Neural progenitor cell (in vitro differentiated cells): Measurements from ENCODE around the gene AUTS2. TPM values are rescaled to one million over a fixed set of nuclear protein-coding genes. Genes with fewer than 3 reads are reported as not detected.

Experiments
- DNase-seq: peaks from one replicate; pipeline ENCODE4 v3.0.0-alpha.2; 2016; ENCODE audit warnings: low spot score
- H2AFZ ChIP-seq: fragments of 200-600 bp; sonication (generic); replicated peaks from 2 replicates; pipeline ENCODE4 v1.6.1; 2016; ENCODE audit warnings: antibody characterized with exemption
- H3F3A ChIP-seq: fragments of 200-600 bp; sonication (generic); 2 replicates; pipeline ENCODE4 v1.6.1; 2016; ENCODE audit warnings: antibody characterized with exemption, low read depth
- H3K27ac ChIP-seq: fragments of 200-600 bp; sonication (generic); 2 replicates; pipeline ENCODE4 v1.5.1; 2016; ENCODE audit warnings: mild to moderate bottlenecking
- H3K27me3 ChIP-seq: fragments of 200-600 bp; sonication (generic); 2 replicates; pipeline ENCODE4 v1.6.1; 2016; ENCODE audit warnings: mild to moderate bottlenecking, moderate library complexity
- H3K36me3 ChIP-seq: fragments of 200-600 bp; sonication (generic); 2 replicates; pipeline ENCODE4 v1.5.1; 2016
- H3K4me1 ChIP-seq: fragments of 200-600 bp; sonication (generic); 2 replicates; pipeline ENCODE4 v1.6.1; 2016; ENCODE audit warnings: mixed run types
- H3K4me2 ChIP-seq: fragments of 200-600 bp; sonication (generic); 2 replicates; pipeline ENCODE4 v1.6.1; 2016
- H3K4me3 ChIP-seq: fragments of 200-600 bp; sonication (generic); 2 replicates; pipeline ENCODE4 v1.5.1; 2016
- H3K79me2 ChIP-seq: fragments of 200-600 bp; sonication (generic); 2 replicates; pipeline ENCODE4 v1.6.1; 2016; ENCODE audit warnings: low read depth
- H3K9ac ChIP-seq: fragments of 200-600 bp; sonication (generic); 2 replicates; pipeline ENCODE4 v1.6.1; 2016
- H3K9me3 ChIP-seq: fragments of 200-600 bp; sonication (generic); 2 replicates; pipeline ENCODE4 v1.5.1; 2016; ENCODE audit warnings: low read depth
- H4K20me1 ChIP-seq: fragments of 200-600 bp; sonication (generic); 2 replicates; pipeline ENCODE4 v1.6.1; 2016; ENCODE audit warnings: low read depth
- H3K27ac Mint-ChIP-seq: 3 replicates; pipeline ENCODE4 v1.8.0; 2021; ENCODE audit warnings: mixed read lengths
- H3K27me3 Mint-ChIP-seq: 2 replicates; pipeline ENCODE4 v1.8.0; 2022; ENCODE audit warnings: low read depth, mild to moderate bottlenecking, inconsistent platforms, moderate library complexity, mixed read lengths; ENCODE audit not compliant: insufficient read depth
- H3K36me3 Mint-ChIP-seq: 3 replicates; pipeline ENCODE4 v1.8.0; 2021; ENCODE audit warnings: mixed read lengths
- H3K4me1 Mint-ChIP-seq: 3 replicates; pipeline ENCODE4 v1.8.0; 2021; ENCODE audit warnings: mixed read lengths
- H3K4me3 Mint-ChIP-seq: 3 replicates; pipeline ENCODE4 v1.8.0; 2021; ENCODE audit warnings: mild to moderate bottlenecking, moderate library complexity, mixed read lengths
- H3K9me3 Mint-ChIP-seq: 3 replicates; pipeline ENCODE4 v1.8.0; 2020; ENCODE audit warnings: mixed read lengths
- EZH2 ChIP-seq: fragments of 200-600 bp; sonication (generic); IDR thresholded peaks from 2 replicates; pipeline ENCODE4 v1.6.1; 2017; ENCODE audit warnings: antibody characterized with exemption, mild to moderate bottlenecking, moderate library complexity
- EZH2phosphoT487 ChIP-seq: fragments of 200-600 bp; sonication (generic); IDR thresholded peaks from 2 replicates; pipeline ENCODE4 v1.6.1; 2017; ENCODE audit warnings: antibody characterized with exemption
- total RNA-seq: library from RNA; depleted of rRNA; stranded (reverse); fragments of >200 nt; gene quantifications from 2 replicates; pipeline ENCODE4 v1.2.3, GENCODE V29; 2015; ENCODE audit warnings: low replicate concordance
- TF ChIP-seq, protein P1 (sequence below): fragments of 200-600 bp; sonication (generic); IDR thresholded peaks from 2 replicates; pipeline ENCODE4 v1.5.1; 2017; ENCODE audit warnings: antibody characterized with exemption, mild to moderate bottlenecking

AUTS2 gene
- total RNA-seq, 1 donor from 2014 or later: 50.0 TPM

DNA sequence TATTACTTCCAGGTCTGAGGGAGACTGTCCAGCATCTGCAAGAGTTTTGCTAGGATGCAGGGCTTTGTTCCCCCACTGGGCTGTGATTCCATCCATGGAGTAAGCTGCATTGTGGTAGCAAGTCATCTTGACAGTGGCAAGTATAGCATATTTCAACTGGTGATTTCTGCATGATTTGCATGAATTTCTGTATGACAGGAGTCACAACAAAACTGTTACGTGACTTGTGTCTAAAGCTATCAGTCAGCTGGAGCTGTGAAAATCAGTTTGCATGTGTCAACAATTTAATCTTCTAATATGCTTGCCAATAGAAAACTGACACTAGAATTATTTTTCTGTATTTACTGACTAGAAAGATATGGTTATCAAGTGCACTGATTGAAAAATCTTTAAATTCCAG is 344.3 kb downstream of the AUTS2 start:
- Histone ChIP-seq H2AFZ (no peak overlapping the region), H3K9me3 (no peaks in the 10 kb centered on the region), H3K4me3 (no peak overlapping the region), H3K27ac (no peak overlapping the region), H3F3A (no peaks in the 10 kb centered on the region), H3K79me2 (no peaks in the 10 kb centered on the region), H3K36me3 (no peaks in the 10 kb centered on the region), H3K4me1 (peaks cover 16% of the 10 kb centered on the region), H3K27me3 (no peaks in the 10 kb centered on the region), H3K4me2 (no peak overlapping the region), H3K9ac (no peak overlapping the region), H4K20me1 (peaks cover 11% of the 10 kb centered on the region)
- TF ChIP-seq EZH2 (no peak), EZH2phosphoT487 (no peak)
- no peak for DNase-seq
- Mint-ChIP-seq H3K4me3 (no peak overlapping the region), H3K36me3 (no peaks in the 10 kb centered on the region), H3K9me3 (no peaks in the 10 kb centered on the region), H3K27ac (no peak overlapping the region), H3K27me3 (peaks cover 3% of the 10 kb centered on the region), H3K4me1 (peaks cover 9% of the 10 kb centered on the region)

DNA sequence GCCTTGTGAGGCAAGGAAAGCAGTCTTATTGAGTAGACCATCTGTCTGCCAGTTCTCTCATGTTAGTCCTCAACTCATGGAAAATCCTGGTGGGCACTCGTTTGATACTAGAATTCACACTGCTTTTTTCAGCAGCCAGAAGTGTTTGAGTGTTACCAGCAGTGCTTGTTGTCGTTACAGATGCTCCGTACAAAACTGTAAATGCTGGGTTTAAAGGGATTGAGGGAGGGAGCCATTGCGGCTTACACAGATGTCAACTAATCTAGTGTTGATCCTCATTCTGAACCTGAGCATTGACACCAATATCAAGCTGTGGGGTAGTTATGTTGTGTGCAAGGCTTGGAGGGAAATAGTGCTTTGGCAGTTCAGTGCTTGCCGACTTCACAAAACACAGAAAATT is 348.6 kb downstream of the AUTS2 start:
- no peak overlapping the region for H3K4me3 ChIP-seq
- no peak for DNase-seq
- H3K27ac ChIP-seq: no peak overlapping the region
- no peaks in the 10 kb centered on the region for H3K79me2 ChIP-seq
- Mint-ChIP-seq H3K4me1 (peaks cover 9% of the 10 kb centered on the region), H3K9me3 (no peaks in the 10 kb centered on the region), H3K4me3 (no peak overlapping the region), H3K27me3 (no peaks in the 10 kb centered on the region), H3K27ac (no peak overlapping the region), H3K36me3 (no peaks in the 10 kb centered on the region)
- H3K4me2 ChIP-seq: no peak overlapping the region
- no peak overlapping the region for H2AFZ ChIP-seq
- peaks cover 8% of the 10 kb centered on the region for H3K4me1 ChIP-seq
- TF ChIP-seq, protein P1, sequence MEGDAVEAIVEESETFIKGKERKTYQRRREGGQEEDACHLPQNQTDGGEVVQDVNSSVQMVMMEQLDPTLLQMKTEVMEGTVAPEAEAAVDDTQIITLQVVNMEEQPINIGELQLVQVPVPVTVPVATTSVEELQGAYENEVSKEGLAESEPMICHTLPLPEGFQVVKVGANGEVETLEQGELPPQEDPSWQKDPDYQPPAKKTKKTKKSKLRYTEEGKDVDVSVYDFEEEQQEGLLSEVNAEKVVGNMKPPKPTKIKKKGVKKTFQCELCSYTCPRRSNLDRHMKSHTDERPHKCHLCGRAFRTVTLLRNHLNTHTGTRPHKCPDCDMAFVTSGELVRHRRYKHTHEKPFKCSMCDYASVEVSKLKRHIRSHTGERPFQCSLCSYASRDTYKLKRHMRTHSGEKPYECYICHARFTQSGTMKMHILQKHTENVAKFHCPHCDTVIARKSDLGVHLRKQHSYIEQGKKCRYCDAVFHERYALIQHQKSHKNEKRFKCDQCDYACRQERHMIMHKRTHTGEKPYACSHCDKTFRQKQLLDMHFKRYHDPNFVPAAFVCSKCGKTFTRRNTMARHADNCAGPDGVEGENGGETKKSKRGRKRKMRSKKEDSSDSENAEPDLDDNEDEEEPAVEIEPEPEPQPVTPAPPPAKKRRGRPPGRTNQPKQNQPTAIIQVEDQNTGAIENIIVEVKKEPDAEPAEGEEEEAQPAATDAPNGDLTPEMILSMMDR: no peak
- no peak for TF ChIP-seq EZH2phosphoT487
- TF ChIP-seq EZH2: no peak
- no peaks in the 10 kb centered on the region for H3K9me3 ChIP-seq
- H3F3A ChIP-seq: no peaks in the 10 kb centered on the region
- no peaks in the 10 kb centered on the region for H4K20me1 ChIP-seq
- H3K27me3 ChIP-seq: no peaks in the 10 kb centered on the region
- no peak overlapping the region for H3K9ac ChIP-seq
- H3K36me3 ChIP-seq: no peaks in the 10 kb centered on the region

DNA sequence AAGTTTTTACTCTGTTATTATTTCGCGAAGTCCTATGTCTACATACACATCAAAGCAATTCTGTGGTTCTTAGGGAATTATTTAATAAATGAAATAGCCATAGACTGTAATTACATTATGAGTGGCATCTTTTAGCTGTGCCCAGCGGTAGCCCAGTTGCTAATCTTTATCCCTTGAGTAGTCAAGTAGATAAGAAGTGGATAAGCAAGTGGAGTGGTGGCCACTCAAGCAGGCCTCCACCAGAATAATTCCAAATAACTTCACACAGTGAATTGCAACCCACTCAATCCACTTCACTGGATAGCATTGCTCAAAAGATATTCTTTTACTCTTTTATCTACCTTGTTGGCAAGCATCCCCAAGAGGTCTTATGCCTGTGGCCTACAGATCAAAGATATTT is 349.7 kb downstream of the AUTS2 start:
- Mint-ChIP-seq H3K36me3 (no peaks in the 10 kb centered on the region), H3K27ac (no peak overlapping the region), H3K27me3 (no peaks in the 10 kb centered on the region), H3K9me3 (no peaks in the 10 kb centered on the region), H3K4me1 (peaks cover 11% of the 10 kb centered on the region), H3K4me3 (no peak overlapping the region)
- H3K9ac ChIP-seq: no peak overlapping the region
- H3K4me1 ChIP-seq: peaks cover 13% of the 10 kb centered on the region
- DNase-seq: no peak
- H3K36me3 ChIP-seq: no peaks in the 10 kb centered on the region
- H3F3A ChIP-seq: no peaks in the 10 kb centered on the region
- H3K27me3 ChIP-seq: no peaks in the 10 kb centered on the region
- H3K4me2 ChIP-seq: no peak overlapping the region
- no peak overlapping the region for H3K27ac ChIP-seq
- no peaks in the 10 kb centered on the region for H3K79me2 ChIP-seq
- TF ChIP-seq, protein P1: no peak
- TF ChIP-seq EZH2phosphoT487 (no peak), EZH2 (no peak)
- H3K4me3 ChIP-seq: no peak overlapping the region
- H3K9me3 ChIP-seq: no peaks in the 10 kb centered on the region
- H4K20me1 ChIP-seq: no peaks in the 10 kb centered on the region
- no peak overlapping the region for H2AFZ ChIP-seq

DNA sequence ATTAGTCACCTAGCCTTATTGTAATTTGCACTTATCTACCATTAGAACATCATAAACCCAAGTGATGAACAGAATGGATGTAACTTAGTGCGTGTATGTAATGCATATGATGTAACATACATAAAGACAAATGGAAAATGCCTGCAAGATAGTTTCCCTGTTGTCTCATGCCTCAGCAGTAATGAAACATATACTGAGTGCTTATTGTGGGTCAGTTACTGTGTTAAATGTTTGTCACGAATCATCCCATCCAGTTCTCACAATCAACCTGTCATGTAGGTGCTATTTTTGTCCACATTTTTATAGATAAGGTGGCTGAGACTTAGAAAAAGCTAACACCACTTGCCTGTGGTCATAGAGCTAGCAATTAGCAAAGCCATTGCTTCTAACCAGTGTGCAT is 350.8 kb downstream of the AUTS2 start:
- Mint-ChIP-seq H3K9me3 (no peaks in the 10 kb centered on the region), H3K4me1 (peaks cover 17% of the 10 kb centered on the region), H3K4me3 (no peak overlapping the region), H3K36me3 (no peaks in the 10 kb centered on the region), H3K27ac (no peak overlapping the region), H3K27me3 (no peaks in the 10 kb centered on the region)
- no peak for TF ChIP-seq EZH2
- TF ChIP-seq, protein P1: no peak
- no peak for TF ChIP-seq EZH2phosphoT487
- Histone ChIP-seq H3K79me2 (no peaks in the 10 kb centered on the region), H4K20me1 (no peaks in the 10 kb centered on the region), H3K27ac (no peak overlapping the region), H3K9ac (no peak overlapping the region), H3K4me3 (no peak overlapping the region), H3K4me2 (no peak overlapping the region), H3F3A (no peaks in the 10 kb centered on the region), H2AFZ (no peak overlapping the region), H3K9me3 (no peaks in the 10 kb centered on the region), H3K27me3 (no peaks in the 10 kb centered on the region), H3K4me1 (peaks cover 17% of the 10 kb centered on the region), H3K36me3 (no peaks in the 10 kb centered on the region)
- DNase-seq: no peak
